NT2/D1 (cell line): ENCODE results near the gene KLF6.

Experiments used
- YY1 ChIP-seq: IDR thresholded peaks from 2 replicates; pipeline ENCODE4 v1.6.1; 2011; ENCODE audit not compliant: insufficient read length, insufficient read depth
- ZNF274 ChIP-seq: IDR thresholded peaks from 2 replicates; pipeline ENCODE4 v1.6.1; 2011; ENCODE audit warnings: mild to moderate bottlenecking, low read depth, low read length

- TF ChIP-seq YY1 (no peak), ZNF274 (no peak)
Measured at GRCh38 chr10:3780021-3780770, 4.8 kb downstream of the KLF6 start.
